SK-N-SH (cell line): ENCODE data around the gene ADAMTS9.

Source experiments
- GATA2 ChIP-seq: sonication (generic); formaldehyde crosslinking; IDR thresholded peaks from 2 replicates; pipeline ENCODE4 v1.5.0; 2020; ENCODE audit warnings: mild to moderate bottlenecking, missing genetic modification reagents
- MEF2A ChIP-seq: IDR thresholded peaks from 2 replicates; pipeline ENCODE4 v1.4.0; 2012; ENCODE audit warnings: low read depth, borderline replicate concordance
- MXI1 ChIP-seq: IDR thresholded peaks from 2 replicates; pipeline ENCODE4 v1.6.1; 2012; ENCODE audit warnings: mild to moderate bottlenecking, low read depth, low read length, improper control_type of control experiment
- NFIC ChIP-seq: IDR thresholded peaks from 2 replicates; pipeline ENCODE4 v1.4.0; 2012; ENCODE audit warnings: borderline replicate concordance
- RAD21 ChIP-seq: IDR thresholded peaks from 2 replicates; pipeline ENCODE4 v1.6.1; 2012; ENCODE audit warnings: mild to moderate bottlenecking, low read length
- SIN3A ChIP-seq: IDR thresholded peaks from 2 replicates; pipeline ENCODE4 v1.6.1; 2012; ENCODE audit warnings: low read depth, mild to moderate bottlenecking, low read length, moderate library complexity, borderline replicate concordance
- TF ChIP-seq, protein P1 (sequence below): fragments of 200-600 bp; sonication (generic); IDR thresholded peaks from 2 replicates; pipeline ENCODE4 v1.6.1; 2017; ENCODE audit warnings: antibody characterized with exemption, mild to moderate bottlenecking, moderate library complexity
- TF ChIP-seq, protein P2 (sequence below): IDR thresholded peaks from 2 replicates; pipeline ENCODE4; 2012
- TF ChIP-seq, protein P3 (sequence below): fragments of 150-350 bp; IDR thresholded peaks from 2 replicates; pipeline ENCODE4 v1.6.1; 2017; ENCODE audit warnings: antibody characterized with exemption, low read length, low read depth, borderline replicate concordance
- TF ChIP-seq, protein P4 (sequence below): IDR thresholded peaks from 2 replicates; pipeline ENCODE4 v1.4.0; 2012; ENCODE audit warnings: low read depth
- TF ChIP-seq, protein P5 (sequence below): IDR thresholded peaks from 2 replicates; pipeline ENCODE4 v1.6.1; 2012; ENCODE audit warnings: mild to moderate bottlenecking, low read depth, low read length, moderate library complexity

DNA sequence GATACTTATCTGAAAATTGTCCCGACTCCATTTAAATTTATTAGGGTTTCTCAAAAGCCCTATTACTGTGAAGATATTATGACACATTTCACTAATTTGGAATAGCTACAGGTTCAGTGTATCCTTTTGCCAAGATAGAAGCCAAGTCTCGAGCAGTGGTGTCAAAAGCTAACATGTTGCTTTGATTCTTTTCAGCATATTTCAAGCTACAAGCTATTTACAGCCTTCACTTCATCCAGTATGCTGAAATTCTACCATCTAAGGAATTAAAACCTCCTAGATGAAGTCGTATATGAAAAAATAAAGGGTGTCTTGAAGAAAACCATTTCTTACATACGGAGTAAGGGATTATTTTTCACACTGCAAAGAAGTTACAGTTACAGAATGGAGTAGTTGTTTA is 31.2 kb upstream of the ADAMTS9 start:
- TF ChIP-seq MXI1 (no peak), SIN3A (no peak), MEF2A (no peak), NFIC (no peak), GATA2 (no peak), RAD21 (no peak)
- TF ChIP-seq, protein P1, sequence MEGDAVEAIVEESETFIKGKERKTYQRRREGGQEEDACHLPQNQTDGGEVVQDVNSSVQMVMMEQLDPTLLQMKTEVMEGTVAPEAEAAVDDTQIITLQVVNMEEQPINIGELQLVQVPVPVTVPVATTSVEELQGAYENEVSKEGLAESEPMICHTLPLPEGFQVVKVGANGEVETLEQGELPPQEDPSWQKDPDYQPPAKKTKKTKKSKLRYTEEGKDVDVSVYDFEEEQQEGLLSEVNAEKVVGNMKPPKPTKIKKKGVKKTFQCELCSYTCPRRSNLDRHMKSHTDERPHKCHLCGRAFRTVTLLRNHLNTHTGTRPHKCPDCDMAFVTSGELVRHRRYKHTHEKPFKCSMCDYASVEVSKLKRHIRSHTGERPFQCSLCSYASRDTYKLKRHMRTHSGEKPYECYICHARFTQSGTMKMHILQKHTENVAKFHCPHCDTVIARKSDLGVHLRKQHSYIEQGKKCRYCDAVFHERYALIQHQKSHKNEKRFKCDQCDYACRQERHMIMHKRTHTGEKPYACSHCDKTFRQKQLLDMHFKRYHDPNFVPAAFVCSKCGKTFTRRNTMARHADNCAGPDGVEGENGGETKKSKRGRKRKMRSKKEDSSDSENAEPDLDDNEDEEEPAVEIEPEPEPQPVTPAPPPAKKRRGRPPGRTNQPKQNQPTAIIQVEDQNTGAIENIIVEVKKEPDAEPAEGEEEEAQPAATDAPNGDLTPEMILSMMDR, result no peak
- TF ChIP-seq, protein P2, sequence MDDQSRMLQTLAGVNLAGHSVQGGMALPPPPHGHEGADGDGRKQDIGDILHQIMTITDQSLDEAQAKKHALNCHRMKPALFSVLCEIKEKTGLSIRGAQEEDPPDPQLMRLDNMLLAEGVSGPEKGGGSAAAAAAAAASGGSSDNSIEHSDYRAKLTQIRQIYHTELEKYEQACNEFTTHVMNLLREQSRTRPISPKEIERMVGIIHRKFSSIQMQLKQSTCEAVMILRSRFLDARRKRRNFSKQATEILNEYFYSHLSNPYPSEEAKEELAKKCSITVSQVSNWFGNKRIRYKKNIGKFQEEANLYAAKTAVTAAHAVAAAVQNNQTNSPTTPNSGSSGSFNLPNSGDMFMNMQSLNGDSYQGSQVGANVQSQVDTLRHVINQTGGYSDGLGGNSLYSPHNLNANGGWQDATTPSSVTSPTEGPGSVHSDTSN, result no peak
- TF ChIP-seq, protein P3, sequence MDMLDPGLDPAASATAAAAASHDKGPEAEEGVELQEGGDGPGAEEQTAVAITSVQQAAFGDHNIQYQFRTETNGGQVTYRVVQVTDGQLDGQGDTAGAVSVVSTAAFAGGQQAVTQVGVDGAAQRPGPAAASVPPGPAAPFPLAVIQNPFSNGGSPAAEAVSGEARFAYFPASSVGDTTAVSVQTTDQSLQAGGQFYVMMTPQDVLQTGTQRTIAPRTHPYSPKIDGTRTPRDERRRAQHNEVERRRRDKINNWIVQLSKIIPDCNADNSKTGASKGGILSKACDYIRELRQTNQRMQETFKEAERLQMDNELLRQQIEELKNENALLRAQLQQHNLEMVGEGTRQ, result no peak
- TF ChIP-seq, protein P4, sequence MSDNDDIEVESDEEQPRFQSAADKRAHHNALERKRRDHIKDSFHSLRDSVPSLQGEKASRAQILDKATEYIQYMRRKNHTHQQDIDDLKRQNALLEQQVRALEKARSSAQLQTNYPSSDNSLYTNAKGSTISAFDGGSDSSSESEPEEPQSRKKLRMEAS, result no peak
- TF ChIP-seq, protein P5, sequence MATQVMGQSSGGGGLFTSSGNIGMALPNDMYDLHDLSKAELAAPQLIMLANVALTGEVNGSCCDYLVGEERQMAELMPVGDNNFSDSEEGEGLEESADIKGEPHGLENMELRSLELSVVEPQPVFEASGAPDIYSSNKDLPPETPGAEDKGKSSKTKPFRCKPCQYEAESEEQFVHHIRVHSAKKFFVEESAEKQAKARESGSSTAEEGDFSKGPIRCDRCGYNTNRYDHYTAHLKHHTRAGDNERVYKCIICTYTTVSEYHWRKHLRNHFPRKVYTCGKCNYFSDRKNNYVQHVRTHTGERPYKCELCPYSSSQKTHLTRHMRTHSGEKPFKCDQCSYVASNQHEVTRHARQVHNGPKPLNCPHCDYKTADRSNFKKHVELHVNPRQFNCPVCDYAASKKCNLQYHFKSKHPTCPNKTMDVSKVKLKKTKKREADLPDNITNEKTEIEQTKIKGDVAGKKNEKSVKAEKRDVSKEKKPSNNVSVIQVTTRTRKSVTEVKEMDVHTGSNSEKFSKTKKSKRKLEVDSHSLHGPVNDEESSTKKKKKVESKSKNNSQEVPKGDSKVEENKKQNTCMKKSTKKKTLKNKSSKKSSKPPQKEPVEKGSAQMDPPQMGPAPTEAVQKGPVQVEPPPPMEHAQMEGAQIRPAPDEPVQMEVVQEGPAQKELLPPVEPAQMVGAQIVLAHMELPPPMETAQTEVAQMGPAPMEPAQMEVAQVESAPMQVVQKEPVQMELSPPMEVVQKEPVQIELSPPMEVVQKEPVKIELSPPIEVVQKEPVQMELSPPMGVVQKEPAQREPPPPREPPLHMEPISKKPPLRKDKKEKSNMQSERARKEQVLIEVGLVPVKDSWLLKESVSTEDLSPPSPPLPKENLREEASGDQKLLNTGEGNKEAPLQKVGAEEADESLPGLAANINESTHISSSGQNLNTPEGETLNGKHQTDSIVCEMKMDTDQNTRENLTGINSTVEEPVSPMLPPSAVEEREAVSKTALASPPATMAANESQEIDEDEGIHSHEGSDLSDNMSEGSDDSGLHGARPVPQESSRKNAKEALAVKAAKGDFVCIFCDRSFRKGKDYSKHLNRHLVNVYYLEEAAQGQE, result no peak
